ENCODE measurements around the gene PHLDB2. TPM values are rescaled to one million over a fixed set of nuclear protein-coding genes. Genes with fewer than 3 reads are reported as not detected.
A peak's percentile ranks its signal among the peaks of the same experiment; 100 is the strongest.

PHLDB2 gene
- polyA plus RNA-seq, 2 of the 4 experiments (the other 2 are of a cell fraction), result 39.5 to 50.6 TPM

DNA sequence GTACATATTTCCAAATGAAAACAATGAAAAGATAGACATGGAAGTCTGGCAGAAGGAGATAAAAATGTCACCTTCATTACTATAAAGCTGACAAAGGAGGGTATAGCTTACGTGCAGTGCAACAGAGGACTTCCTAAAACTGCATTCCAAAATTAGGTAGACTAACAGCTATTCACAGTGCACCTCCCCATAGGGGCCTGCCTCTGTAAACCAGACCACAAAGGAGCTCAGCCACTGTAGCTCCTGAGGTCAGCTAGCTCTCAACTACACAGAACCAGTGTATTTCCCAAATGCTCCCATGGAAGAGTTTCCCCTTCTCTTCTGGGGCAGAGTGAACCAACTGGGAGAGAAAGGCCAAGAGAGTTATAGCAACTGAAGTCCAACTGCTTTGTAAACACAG lies 31.2 kb upstream of the PHLDB2 start:
- ChIA-PET CTCF (interaction anchor here (0.8 to 4.0 kb wide), 4 partner anchors 9 to 111 kb away, joined by 3 to 13 read pairs (median 3); partner anchors contain the start of gene PHLDB2), POLR2A (no interaction called here)
- H3K27ac ChIP-seq, result 0 out of 6 replicates have a peak overlapping the region, but pooled peaks of 1 of the 2 experiments have one; percentile 8
- H3K4me1 ChIP-seq, result no peaks in the 10 kb centered on the region; the same call in 2 of the 3 replicates
- H3K4me3 ChIP-seq, result no peak overlapping the region
- TF ChIP-seq CEBPB (IDR thresholded peaks at IDR 0.05) (no peak), KDM5A (IDR thresholded peaks at IDR 0.05) (no peak), CHD2 (IDR thresholded peaks at IDR 0.05; ENCODE audit: low read length, partially characterized antibody) (no peak), ZNF302 (CRISPR knock-in tag; IDR thresholded peaks at IDR 0.05) (no peak), HOXB13 (CRISPR knock-in tag; IDR thresholded peaks at IDR 0.05; ENCODE audit: low read depth) (no peak), NPAS2 (CRISPR knock-in tag; IDR thresholded peaks at IDR 0.05; ENCODE audit: borderline replicate concordance) (no peak), JUNB (IDR thresholded peaks at IDR 0.05) (no peak), NR3C1 (IDR thresholded peaks at IDR 0.05) (no peak), FOSB (CRISPR knock-in tag; IDR thresholded peaks at IDR 0.05) (no peak)
- TF ChIP-seq, protein P1, sequence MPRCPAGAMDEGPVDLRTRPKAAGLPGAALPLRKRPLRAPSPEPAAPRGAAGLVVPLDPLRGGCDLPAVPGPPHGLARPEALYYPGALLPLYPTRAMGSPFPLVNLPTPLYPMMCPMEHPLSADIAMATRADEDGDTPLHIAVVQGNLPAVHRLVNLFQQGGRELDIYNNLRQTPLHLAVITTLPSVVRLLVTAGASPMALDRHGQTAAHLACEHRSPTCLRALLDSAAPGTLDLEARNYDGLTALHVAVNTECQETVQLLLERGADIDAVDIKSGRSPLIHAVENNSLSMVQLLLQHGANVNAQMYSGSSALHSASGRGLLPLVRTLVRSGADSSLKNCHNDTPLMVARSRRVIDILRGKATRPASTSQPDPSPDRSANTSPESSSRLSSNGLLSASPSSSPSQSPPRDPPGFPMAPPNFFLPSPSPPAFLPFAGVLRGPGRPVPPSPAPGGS (IDR thresholded peaks at IDR 0.05), result no peak
- TF ChIP-seq, protein P2, sequence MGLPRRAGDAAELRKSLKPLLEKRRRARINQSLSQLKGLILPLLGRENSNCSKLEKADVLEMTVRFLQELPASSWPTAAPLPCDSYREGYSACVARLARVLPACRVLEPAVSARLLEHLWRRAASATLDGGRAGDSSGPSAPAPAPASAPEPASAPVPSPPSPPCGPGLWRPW (IDR thresholded peaks at IDR 0.05), result no peak
- TF ChIP-seq, protein P3, sequence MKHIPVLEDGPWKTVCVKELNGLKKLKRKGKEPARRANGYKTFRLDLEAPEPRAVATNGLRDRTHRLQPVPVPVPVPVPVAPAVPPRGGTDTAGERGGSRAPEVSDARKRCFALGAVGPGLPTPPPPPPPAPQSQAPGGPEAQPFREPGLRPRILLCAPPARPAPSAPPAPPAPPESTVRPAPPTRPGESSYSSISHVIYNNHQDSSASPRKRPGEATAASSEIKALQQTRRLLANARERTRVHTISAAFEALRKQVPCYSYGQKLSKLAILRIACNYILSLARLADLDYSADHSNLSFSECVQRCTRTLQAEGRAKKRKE (CRISPR knock-in tag; IDR thresholded peaks at IDR 0.05; ENCODE audit: low read depth), result no peak
- TF ChIP-seq, protein P4, sequence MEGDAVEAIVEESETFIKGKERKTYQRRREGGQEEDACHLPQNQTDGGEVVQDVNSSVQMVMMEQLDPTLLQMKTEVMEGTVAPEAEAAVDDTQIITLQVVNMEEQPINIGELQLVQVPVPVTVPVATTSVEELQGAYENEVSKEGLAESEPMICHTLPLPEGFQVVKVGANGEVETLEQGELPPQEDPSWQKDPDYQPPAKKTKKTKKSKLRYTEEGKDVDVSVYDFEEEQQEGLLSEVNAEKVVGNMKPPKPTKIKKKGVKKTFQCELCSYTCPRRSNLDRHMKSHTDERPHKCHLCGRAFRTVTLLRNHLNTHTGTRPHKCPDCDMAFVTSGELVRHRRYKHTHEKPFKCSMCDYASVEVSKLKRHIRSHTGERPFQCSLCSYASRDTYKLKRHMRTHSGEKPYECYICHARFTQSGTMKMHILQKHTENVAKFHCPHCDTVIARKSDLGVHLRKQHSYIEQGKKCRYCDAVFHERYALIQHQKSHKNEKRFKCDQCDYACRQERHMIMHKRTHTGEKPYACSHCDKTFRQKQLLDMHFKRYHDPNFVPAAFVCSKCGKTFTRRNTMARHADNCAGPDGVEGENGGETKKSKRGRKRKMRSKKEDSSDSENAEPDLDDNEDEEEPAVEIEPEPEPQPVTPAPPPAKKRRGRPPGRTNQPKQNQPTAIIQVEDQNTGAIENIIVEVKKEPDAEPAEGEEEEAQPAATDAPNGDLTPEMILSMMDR (IDR thresholded peaks at IDR 0.05), result no peak
- WGBS (ENCODE audit: missing lambda C conversion rate), result 94% methylated on average over 1 of the region's 1 CpG
- DNase-seq (ENCODE audit: low read depth in 1 of 2, low spot score in 1 of 2), result no peak
- ATAC-seq, result peak; percentile 19 to 49; a peak in 3 of 6 replicates
- no peak overlapping the region for H3K4me2 ChIP-seq
- no peaks in the 10 kb centered on the region for H3K9me3 ChIP-seq
- no peak for FAIRE-seq

DNA sequence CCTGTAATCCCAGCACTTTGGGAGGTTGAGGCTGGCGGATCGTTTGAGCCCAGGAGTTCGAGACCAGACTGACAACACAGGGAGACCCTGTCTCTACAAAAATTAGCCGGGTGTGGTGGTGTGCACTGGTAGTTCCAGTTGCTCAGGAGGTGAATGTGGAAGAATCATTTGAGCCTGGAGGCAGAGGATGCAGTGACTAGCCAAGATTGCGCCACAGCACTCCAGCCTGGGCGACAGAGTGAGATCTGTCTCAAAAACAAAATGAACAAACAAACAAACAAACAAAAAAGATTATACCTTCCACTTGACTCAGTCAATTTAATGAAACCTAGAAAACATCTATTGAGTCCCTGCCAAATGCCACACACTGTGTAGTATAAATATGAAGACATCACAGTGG lies 30.5 kb upstream of the PHLDB2 start:
- H3K4me1 ChIP-seq, result no peaks in the 10 kb centered on the region; the same call in 2 of the 3 replicates
- no peak overlapping the region for H3K4me3 ChIP-seq
- POLR2A ChIA-PET, result no interaction called here
- no peak overlapping the region for H3K27ac ChIP-seq
- FAIRE-seq (no peak), ATAC-seq (peak in 1 of 2 experiments; percentile 46; a peak in 3 of 6 replicates), DNase-seq (ENCODE audit: low read depth in 1 of 2, low spot score in 1 of 2) (no peak)
- CTCF ChIA-PET, result interaction anchor here (4.0 kb wide), 1 partner anchor 31 kb away, joined by 13 read pairs; the partner anchor contains the start of gene PHLDB2
- TF ChIP-seq RFX5 (IDR thresholded peaks at IDR 0.05), result no peak
- TF ChIP-seq TFCP2L1 (CRISPR knock-in tag; IDR thresholded peaks at IDR 0.05), result no peak
- no peak for TF ChIP-seq ZNF302 (CRISPR knock-in tag; IDR thresholded peaks at IDR 0.05)
- TF ChIP-seq CEBPB (IDR thresholded peaks at IDR 0.05), result peak in 1 of 2 experiments; percentile 41; a peak in 1 of 4 replicates
- 79% methylated on average over 6 of the region's 6 CpGs for WGBS (ENCODE audit: missing lambda C conversion rate)
- H3K9me3 ChIP-seq, result no peaks in the 10 kb centered on the region
- H3K4me2 ChIP-seq, result no peak overlapping the region

DNA sequence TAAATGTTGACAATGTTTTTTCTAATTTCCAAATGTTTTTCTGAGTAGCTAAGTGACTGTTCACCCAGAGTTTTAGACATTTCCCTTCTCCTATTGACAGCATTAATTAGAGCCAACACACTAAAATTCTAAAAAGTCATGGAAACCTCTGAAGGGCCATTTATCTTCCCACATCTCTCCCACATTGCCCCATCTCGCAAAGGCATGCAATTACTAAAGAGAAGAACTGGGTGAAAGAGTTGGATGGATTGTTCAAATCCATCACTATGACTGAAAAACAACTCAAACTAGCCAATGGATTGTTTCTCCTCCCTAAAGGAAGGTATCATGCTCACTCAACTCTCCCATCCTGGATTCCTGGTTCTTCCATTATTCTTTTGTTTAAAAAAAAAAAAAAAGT lies 30.0 kb upstream of the PHLDB2 start:
- ATAC-seq, result no peak
- DNase-seq (ENCODE audit: low read depth in 1 of 2, low spot score in 1 of 2), result no peak
- CTCF ChIA-PET, result interaction anchor here (4.0 kb wide), 1 partner anchor 31 kb away, joined by 13 read pairs; the partner anchor contains the start of gene PHLDB2
- POLR2A ChIA-PET, result no interaction called here
- no peak for FAIRE-seq
- Histone ChIP-seq H3K4me2 (no peak overlapping the region), H3K9me3 (no peaks in the 10 kb centered on the region), H3K4me1 (no peaks in the 10 kb centered on the region; the same call in 2 of the 3 replicates), H3K27ac (no peak overlapping the region), H3K4me3 (no peak overlapping the region)
- WGBS (ENCODE audit: missing lambda C conversion rate), result 82% methylated on average over 1 of the region's 1 CpG
- TF ChIP-seq HOXA7 (CRISPR knock-in tag; IDR thresholded peaks at IDR 0.05) (no peak), POLR2A (IDR thresholded peaks at IDR 0.05; ENCODE audit: low read length) (no peak), CBX2 (IDR thresholded peaks at IDR 0.05; ENCODE audit: borderline replicate concordance, low read depth) (no peak), ESRRA (IDR thresholded peaks at IDR 0.05; ENCODE audit: borderline replicate concordance, low read length) (no peak), ZSCAN20 (CRISPR knock-in tag; IDR thresholded peaks at IDR 0.05) (no peak), JUNB (IDR thresholded peaks at IDR 0.05) (no peak), HOXB13 (CRISPR knock-in tag; IDR thresholded peaks at IDR 0.05; ENCODE audit: low read depth) (no peak), NFE2L2 (conservative IDR thresholded peaks at IDR 0.05; ENCODE audit: low read length) (no peak), FOSB (CRISPR knock-in tag; IDR thresholded peaks at IDR 0.05) (no peak), KDM5A (IDR thresholded peaks at IDR 0.05) (no peak), NR3C1 (IDR thresholded peaks at IDR 0.05) (no peak), RAD21 (conservative IDR thresholded peaks at IDR 0.05 in 1 of 2, IDR thresholded peaks at IDR 0.05 in 1 of 2) (no peak), HEYL (CRISPR knock-in tag; IDR thresholded peaks at IDR 0.05) (no peak), EP300 (IDR thresholded peaks at IDR 0.05) (no peak)
- TF ChIP-seq, protein P3 (CRISPR knock-in tag; IDR thresholded peaks at IDR 0.05; ENCODE audit: low read depth), result no peak
- TF ChIP-seq, protein P5, sequence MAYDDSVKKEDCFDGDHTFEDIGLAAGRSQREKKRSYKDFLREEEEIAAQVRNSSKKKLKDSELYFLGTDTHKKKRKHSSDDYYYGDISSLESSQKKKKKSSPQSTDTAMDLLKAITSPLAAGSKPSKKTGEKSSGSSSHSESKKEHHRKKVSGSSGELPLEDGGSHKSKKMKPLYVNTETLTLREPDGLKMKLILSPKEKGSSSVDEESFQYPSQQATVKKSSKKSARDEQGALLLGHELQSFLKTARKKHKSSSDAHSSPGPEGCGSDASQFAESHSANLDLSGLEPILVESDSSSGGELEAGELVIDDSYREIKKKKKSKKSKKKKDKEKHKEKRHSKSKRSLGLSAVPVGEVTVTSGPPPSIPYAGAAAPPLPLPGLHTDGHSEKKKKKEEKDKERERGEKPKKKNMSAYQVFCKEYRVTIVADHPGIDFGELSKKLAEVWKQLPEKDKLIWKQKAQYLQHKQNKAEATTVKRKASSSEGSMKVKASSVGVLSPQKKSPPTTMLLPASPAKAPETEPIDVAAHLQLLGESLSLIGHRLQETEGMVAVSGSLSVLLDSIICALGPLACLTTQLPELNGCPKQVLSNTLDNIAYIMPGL (CRISPR knock-in tag; IDR thresholded peaks at IDR 0.05; ENCODE audit: borderline replicate concordance), result no peak
